ENCODE results near the gene PRPF19. TPM values are rescaled to one million over a fixed set of nuclear protein-coding genes. Genes with fewer than 3 reads are reported as not detected.

PRPF19 gene
- total RNA-seq, 1 experiment from 2014 or later, result 116 TPM

DNA sequence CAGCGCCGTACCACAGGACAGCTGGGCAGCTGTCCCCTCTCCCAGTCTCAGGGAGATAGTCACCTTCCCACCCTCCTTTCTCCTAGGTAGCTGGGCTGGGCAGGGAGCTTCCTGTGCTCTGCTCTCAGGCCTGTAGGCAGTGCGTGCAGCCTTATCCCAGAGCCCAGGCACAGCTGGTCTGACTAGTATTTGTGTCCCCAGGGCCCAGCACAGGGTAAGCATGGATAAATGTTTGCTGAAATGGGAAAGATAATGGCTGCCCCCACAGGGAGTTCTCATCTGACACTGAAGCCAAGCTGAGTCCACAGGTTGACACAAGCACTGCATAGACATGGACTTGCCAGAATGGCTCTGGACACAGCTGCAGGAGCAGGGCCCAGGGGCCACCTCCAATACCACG is 35.8 kb upstream of the PRPF19 start (continued):
- TF ChIP-seq, protein P1, sequence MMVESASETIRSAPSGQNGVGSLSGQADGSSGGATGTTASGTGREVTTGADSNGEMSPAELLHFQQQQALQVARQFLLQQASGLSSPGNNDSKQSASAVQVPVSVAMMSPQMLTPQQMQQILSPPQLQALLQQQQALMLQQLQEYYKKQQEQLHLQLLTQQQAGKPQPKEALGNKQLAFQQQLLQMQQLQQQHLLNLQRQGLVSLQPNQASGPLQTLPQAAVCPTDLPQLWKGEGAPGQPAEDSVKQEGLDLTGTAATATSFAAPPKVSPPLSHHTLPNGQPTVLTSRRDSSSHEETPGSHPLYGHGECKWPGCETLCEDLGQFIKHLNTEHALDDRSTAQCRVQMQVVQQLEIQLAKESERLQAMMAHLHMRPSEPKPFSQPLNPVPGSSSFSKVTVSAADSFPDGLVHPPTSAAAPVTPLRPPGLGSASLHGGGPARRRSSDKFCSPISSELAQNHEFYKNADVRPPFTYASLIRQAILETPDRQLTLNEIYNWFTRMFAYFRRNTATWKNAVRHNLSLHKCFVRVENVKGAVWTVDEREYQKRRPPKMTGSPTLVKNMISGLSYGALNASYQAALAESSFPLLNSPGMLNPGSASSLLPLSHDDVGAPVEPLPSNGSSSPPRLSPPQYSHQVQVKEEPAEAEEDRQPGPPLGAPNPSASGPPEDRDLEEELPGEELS (CRISPR knock-in tag; IDR thresholded peaks at IDR 0.05), result no peak
- TF ChIP-seq KAT7 (CRISPR knock-in tag; IDR thresholded peaks at IDR 0.05; ENCODE audit: borderline replicate concordance) (no peak), SOX15 (CRISPR knock-in tag; IDR thresholded peaks at IDR 0.05) (no peak)

DNA sequence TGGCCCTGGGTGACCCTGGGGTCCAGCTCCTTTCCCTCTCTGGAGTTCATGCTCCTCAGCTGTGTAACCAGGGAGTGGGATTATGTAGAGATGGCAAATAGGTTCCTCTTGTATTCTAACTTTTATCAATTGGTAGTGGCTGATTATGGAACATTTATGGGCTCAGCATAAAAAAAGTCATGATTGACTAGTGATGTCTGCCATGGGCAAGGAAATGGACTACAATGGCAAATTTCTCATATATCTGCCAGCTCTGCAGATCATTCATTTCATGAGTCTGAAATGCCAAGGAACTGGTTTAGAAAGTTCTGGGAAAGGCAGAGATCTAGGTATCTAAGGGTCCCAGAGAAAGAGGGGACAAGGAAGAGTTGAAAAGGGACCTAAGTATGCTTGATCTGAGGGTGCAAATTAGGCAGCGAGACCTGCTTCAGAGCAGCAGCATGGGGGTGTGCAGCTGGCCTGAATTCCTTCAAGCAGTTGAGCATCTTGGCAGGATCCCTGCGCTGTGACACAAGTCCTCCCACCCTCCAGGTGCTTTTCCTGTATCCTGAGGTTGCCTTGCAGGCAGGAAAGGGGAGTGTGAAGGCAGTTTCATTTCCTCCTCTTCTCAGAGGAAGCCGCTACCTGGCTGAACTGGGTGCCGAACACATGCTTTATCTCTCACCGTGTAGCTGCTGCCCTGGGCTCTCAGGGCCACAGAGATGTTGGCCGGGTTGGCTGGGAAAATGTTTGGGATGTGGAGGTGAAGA is 35.2 kb upstream of the PRPF19 start:
- CTCF ChIA-PET, result interaction anchor here (1.3 kb wide), 1 partner anchor 26 kb away, joined by 3 read pairs; no protein-coding TSS in a partner anchor
- DNase-seq (ENCODE audit: low spot score) (no peak), ATAC-seq (no peak)
- POLR2A ChIA-PET, result no interaction called here
- H3K27ac Mint-ChIP-seq, result no peak overlapping the region
- H3K27me3 Mint-ChIP-seq (ENCODE audit: low read depth), result no peaks in the 10 kb centered on the region
- peaks cover 3% of the 10 kb centered on the region; the same call in 1 of the 2 replicates for H3K4me1 Mint-ChIP-seq
- no peaks in the 10 kb centered on the region for H3K9me3 Mint-ChIP-seq
- no peaks in the 10 kb centered on the region for H3K36me3 Mint-ChIP-seq
- no peak overlapping the region for H3K4me3 Mint-ChIP-seq
- TF ChIP-seq SOX15 (CRISPR knock-in tag; IDR thresholded peaks at IDR 0.05) (no peak), ZNF232 (CRISPR knock-in tag; IDR thresholded peaks at IDR 0.05) (no peak), CBFB (CRISPR knock-in tag; IDR thresholded peaks at IDR 0.05; ENCODE audit: low read depth) (no peak), NFATC4 (CRISPR knock-in tag; IDR thresholded peaks at IDR 0.05) (no peak), MYBL2 (CRISPR knock-in tag; IDR thresholded peaks at IDR 0.05) (no peak), ZNF121 (CRISPR knock-in tag; IDR thresholded peaks at IDR 0.05) (no peak), EMX1 (CRISPR knock-in tag; IDR thresholded peaks at IDR 0.05) (no peak), JUN (CRISPR knock-in tag; IDR thresholded peaks at IDR 0.05) (no peak), ETV6 (CRISPR knock-in tag; IDR thresholded peaks at IDR 0.05) (no peak), ZNF416 (CRISPR knock-in tag; IDR thresholded peaks at IDR 0.05) (no peak)
- TF ChIP-seq, protein P2, sequence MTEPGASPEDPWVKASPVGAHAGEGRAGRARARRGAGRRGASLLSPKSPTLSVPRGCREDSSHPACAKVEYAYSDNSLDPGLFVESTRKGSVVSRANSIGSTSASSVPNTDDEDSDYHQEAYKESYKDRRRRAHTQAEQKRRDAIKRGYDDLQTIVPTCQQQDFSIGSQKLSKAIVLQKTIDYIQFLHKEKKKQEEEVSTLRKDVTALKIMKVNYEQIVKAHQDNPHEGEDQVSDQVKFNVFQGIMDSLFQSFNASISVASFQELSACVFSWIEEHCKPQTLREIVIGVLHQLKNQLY (CRISPR knock-in tag; IDR thresholded peaks at IDR 0.05), result no peak
- TF ChIP-seq, protein P3, sequence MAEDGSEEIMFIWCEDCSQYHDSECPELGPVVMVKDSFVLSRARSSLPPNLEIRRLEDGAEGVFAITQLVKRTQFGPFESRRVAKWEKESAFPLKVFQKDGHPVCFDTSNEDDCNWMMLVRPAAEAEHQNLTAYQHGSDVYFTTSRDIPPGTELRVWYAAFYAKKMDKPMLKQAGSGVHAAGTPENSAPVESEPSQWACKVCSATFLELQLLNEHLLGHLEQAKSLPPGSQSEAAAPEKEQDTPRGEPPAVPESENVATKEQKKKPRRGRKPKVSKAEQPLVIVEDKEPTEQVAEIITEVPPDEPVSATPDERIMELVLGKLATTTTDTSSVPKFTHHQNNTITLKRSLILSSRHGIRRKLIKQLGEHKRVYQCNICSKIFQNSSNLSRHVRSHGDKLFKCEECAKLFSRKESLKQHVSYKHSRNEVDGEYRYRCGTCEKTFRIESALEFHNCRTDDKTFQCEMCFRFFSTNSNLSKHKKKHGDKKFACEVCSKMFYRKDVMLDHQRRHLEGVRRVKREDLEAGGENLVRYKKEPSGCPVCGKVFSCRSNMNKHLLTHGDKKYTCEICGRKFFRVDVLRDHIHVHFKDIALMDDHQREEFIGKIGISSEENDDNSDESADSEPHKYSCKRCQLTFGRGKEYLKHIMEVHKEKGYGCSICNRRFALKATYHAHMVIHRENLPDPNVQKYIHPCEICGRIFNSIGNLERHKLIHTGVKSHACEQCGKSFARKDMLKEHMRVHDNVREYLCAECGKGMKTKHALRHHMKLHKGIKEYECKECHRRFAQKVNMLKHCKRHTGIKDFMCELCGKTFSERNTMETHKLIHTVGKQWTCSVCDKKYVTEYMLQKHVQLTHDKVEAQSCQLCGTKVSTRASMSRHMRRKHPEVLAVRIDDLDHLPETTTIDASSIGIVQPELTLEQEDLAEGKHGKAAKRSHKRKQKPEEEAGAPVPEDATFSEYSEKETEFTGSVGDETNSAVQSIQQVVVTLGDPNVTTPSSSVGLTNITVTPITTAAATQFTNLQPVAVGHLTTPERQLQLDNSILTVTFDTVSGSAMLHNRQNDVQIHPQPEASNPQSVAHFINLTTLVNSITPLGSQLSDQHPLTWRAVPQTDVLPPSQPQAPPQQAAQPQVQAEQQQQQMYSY (CRISPR knock-in tag; IDR thresholded peaks at IDR 0.05), result no peak
- TF ChIP-seq, protein P4, sequence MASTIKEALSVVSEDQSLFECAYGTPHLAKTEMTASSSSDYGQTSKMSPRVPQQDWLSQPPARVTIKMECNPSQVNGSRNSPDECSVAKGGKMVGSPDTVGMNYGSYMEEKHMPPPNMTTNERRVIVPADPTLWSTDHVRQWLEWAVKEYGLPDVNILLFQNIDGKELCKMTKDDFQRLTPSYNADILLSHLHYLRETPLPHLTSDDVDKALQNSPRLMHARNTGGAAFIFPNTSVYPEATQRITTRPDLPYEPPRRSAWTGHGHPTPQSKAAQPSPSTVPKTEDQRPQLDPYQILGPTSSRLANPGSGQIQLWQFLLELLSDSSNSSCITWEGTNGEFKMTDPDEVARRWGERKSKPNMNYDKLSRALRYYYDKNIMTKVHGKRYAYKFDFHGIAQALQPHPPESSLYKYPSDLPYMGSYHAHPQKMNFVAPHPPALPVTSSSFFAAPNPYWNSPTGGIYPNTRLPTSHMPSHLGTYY (CRISPR knock-in tag; IDR thresholded peaks at IDR 0.05), result no peak
- TF ChIP-seq, protein P5, sequence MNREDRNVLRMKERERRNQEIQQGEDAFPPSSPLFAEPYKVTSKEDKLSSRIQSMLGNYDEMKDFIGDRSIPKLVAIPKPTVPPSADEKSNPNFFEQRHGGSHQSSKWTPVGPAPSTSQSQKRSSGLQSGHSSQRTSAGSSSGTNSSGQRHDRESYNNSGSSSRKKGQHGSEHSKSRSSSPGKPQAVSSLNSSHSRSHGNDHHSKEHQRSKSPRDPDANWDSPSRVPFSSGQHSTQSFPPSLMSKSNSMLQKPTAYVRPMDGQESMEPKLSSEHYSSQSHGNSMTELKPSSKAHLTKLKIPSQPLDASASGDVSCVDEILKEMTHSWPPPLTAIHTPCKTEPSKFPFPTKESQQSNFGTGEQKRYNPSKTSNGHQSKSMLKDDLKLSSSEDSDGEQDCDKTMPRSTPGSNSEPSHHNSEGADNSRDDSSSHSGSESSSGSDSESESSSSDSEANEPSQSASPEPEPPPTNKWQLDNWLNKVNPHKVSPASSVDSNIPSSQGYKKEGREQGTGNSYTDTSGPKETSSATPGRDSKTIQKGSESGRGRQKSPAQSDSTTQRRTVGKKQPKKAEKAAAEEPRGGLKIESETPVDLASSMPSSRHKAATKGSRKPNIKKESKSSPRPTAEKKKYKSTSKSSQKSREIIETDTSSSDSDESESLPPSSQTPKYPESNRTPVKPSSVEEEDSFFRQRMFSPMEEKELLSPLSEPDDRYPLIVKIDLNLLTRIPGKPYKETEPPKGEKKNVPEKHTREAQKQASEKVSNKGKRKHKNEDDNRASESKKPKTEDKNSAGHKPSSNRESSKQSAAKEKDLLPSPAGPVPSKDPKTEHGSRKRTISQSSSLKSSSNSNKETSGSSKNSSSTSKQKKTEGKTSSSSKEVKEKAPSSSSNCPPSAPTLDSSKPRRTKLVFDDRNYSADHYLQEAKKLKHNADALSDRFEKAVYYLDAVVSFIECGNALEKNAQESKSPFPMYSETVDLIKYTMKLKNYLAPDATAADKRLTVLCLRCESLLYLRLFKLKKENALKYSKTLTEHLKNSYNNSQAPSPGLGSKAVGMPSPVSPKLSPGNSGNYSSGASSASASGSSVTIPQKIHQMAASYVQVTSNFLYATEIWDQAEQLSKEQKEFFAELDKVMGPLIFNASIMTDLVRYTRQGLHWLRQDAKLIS (CRISPR knock-in tag; IDR thresholded peaks at IDR 0.05; ENCODE audit: borderline replicate concordance), result no peak
- TF ChIP-seq, protein P6, sequence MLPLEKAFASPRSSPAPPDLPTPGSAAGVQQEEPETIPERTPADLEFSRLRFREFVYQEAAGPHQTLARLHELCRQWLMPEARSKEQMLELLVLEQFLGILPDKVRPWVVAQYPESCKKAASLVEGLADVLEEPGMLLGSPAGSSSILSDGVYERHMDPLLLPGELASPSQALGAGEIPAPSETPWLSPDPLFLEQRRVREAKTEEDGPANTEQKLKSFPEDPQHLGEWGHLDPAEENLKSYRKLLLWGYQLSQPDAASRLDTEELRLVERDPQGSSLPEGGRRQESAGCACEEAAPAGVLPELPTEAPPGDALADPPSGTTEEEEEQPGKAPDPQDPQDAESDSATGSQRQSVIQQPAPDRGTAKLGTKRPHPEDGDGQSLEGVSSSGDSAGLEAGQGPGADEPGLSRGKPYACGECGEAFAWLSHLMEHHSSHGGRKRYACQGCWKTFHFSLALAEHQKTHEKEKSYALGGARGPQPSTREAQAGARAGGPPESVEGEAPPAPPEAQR (CRISPR knock-in tag; IDR thresholded peaks at IDR 0.05), result no peak
- TF ChIP-seq, protein P7, sequence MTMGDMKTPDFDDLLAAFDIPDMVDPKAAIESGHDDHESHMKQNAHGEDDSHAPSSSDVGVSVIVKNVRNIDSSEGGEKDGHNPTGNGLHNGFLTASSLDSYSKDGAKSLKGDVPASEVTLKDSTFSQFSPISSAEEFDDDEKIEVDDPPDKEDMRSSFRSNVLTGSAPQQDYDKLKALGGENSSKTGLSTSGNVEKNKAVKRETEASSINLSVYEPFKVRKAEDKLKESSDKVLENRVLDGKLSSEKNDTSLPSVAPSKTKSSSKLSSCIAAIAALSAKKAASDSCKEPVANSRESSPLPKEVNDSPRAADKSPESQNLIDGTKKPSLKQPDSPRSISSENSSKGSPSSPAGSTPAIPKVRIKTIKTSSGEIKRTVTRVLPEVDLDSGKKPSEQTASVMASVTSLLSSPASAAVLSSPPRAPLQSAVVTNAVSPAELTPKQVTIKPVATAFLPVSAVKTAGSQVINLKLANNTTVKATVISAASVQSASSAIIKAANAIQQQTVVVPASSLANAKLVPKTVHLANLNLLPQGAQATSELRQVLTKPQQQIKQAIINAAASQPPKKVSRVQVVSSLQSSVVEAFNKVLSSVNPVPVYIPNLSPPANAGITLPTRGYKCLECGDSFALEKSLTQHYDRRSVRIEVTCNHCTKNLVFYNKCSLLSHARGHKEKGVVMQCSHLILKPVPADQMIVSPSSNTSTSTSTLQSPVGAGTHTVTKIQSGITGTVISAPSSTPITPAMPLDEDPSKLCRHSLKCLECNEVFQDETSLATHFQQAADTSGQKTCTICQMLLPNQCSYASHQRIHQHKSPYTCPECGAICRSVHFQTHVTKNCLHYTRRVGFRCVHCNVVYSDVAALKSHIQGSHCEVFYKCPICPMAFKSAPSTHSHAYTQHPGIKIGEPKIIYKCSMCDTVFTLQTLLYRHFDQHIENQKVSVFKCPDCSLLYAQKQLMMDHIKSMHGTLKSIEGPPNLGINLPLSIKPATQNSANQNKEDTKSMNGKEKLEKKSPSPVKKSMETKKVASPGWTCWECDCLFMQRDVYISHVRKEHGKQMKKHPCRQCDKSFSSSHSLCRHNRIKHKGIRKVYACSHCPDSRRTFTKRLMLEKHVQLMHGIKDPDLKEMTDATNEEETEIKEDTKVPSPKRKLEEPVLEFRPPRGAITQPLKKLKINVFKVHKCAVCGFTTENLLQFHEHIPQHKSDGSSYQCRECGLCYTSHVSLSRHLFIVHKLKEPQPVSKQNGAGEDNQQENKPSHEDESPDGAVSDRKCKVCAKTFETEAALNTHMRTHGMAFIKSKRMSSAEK (CRISPR knock-in tag; IDR thresholded peaks at IDR 0.05; ENCODE audit: borderline replicate concordance), result no peak
